Smooth muscle cell of the brain vasculature (primary cell): ENCODE measurements around the gene NDUFB4.

ENCODE experiments used
- DNase-seq: peaks from one replicate; pipeline ENCODE4 v3.0.0-alpha.2; 2012; ENCODE audit warnings: low read depth, low spot score

The NDUFB4 gene

GRCh38 chr3:120596116-120596852 is at the start of gene NDUFB4:
TSS of gene NDUFB4 (plus strand) at chr3:120596336. CDS start at chr3:120596360, 24 bp downstream.
- DNase-seq, result peak; percentile 96

DNA sequence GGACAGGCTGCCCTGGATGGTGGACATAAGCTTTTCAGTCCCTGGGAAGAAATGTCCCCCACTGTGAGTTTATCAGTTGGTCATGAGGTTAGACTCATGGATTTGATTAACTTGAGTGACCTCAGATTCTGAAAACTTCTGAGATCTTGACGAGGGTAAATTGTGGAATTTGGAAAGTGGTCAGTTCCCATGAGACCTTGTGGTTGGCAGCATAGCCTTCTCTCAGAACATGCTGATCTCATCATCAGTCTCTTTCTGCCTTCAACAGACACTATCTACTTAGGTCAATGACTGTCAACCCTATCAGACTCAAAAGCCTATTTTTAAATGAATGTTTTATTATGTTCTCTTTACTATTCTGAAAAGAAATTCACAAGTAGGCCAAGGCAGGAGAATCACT is 45.6 kb upstream of the NDUFB4 start:
- DNase-seq, result no peak

DNA sequence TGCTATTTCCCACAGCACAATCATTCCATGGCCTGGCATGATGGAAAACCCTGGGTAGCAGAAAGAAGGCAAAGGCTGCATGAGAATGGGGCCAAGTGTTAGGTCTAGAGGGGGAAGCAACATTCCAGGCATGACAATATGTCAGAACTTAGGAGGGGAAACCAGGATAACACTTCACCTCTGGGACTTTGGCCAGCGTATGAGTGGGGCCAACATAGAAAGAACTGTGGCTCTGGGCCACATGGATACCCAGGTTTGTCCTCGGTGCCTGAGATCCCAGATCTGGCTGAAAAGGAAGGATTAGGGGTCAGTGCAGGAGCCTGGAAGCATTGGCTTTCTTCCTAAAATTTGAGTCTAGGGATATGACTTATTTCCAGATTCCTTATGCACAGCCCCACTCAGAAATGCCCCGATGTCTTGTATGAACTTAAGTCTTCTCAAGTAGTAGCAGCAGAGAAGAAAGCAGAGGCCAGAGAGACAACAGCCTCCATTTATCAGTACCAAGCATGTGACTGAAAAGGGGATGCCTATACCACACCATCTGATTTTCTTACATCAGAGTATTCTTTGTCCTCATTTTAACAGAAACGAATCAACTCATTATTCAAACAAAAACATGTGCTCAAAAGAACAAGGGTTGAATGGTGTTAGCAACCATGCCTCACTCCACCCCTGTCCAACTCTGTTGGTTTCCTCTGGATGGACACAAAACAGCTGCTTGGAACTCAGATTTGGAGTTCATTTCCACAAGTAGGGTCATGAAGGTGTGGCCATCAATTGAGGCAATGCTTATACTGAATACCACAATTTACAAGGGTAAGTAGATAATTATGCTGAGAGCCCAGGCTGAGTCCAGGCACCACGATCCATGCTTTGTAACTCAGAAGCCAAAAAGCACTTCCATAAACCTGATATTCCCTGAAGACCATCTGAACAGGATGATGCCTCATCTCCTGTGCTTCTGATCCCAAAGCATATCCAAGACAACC is 43.7 kb upstream of the NDUFB4 start:
- DNase-seq, result no peak

DNA sequence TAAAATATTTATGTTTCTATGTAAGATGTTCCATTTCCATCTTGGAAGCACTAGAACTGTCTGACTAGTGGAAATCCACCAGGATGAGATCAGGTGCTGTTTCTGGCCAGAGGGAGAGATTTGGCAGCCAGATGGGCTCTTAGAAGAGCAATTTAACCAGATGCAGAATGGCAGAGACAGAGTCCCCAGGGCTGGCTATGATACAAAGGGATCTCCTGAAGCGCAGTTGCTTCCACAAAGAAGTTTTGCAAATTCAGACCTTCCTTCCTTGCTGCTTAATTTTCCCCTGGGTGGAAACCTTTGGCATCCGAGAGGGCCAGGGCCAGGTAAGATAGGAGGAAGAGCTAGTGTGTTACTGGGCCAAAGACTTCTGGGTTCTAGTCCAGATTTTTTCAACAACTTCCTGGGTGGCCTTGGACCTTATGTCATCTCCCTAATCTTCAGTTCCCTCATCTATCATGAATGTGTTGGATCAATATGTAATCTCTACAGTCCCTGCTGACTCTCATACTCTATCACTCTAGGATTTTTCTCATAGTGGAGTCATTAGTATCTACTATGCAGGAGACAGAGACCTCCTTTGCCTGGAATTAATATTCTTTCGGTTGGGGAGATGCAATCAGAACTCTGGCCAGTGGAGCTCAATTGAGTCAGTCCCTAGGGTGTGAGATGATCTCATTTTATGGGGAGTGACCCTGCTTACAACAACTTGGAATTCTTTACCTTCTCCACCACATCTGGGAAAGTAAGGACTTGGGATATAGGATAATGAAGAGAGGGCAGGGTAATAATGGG is 41.1 kb upstream of the NDUFB4 start:
- DNase-seq, result no peak

DNA sequence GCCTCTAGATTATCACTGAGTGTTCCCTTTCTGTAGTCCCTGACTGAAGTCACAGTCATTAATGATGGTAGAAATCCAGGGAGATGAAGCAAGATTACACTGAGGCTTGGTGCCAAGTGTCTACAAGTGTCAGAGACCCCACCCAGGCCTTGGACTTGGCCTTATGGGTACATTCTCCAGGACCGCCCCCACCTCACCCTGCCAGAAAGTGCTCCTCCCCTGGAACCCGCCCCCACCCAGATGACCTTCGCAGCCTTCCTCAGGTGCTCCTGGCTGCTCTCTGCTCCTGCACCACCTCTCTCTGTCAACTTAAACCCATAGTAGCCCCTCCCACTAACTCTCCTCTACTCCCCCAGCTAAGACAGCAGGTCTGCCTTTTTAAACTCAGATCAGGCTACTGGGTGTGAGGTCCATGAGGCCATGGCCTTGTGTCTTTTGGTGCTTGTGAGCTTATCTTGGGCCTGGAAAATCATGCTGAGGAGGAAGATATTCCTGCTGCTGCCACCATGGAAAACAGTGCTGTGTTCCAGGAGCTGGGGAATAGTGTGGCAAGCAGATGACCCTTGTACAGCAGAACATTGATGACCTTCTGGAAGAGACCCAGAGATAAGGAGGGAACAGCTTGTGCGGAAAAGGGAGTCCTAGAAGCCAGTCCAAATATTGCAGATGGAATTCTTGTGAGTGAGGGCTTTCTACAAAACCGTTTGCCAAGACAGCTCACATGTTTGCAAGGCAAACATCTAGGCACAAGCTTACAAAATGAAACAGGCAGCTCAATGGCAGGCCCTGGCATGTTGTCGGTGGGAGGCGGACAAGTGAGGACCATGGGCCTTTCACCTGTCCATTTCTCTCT is 40.3 kb upstream of the NDUFB4 start:
- no peak for DNase-seq

DNA sequence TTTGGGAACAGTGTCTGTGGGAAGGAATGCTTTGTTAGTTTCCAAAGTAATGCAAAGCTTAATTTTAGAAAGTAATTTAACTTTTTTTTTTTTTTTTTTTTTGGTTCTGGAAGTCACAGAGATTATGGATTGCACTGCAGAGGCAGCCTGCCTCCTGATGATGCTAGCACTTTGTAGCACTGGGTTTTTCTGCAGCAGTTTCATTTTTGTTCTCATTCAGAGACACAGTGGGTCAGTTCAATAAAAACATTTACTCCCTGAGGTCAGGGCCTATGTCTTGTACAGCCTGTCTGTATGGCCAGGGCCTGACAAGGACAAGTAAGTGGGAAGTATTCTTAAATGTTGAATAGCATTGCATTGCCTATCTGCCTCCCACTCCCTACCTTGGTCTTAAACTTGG is 39.0 kb upstream of the NDUFB4 start:
- no peak for DNase-seq

GRCh38 chr3:120558771-120559241 is 37.3 kb upstream of the NDUFB4 start:
- peak; percentile 67 for DNase-seq

DNA sequence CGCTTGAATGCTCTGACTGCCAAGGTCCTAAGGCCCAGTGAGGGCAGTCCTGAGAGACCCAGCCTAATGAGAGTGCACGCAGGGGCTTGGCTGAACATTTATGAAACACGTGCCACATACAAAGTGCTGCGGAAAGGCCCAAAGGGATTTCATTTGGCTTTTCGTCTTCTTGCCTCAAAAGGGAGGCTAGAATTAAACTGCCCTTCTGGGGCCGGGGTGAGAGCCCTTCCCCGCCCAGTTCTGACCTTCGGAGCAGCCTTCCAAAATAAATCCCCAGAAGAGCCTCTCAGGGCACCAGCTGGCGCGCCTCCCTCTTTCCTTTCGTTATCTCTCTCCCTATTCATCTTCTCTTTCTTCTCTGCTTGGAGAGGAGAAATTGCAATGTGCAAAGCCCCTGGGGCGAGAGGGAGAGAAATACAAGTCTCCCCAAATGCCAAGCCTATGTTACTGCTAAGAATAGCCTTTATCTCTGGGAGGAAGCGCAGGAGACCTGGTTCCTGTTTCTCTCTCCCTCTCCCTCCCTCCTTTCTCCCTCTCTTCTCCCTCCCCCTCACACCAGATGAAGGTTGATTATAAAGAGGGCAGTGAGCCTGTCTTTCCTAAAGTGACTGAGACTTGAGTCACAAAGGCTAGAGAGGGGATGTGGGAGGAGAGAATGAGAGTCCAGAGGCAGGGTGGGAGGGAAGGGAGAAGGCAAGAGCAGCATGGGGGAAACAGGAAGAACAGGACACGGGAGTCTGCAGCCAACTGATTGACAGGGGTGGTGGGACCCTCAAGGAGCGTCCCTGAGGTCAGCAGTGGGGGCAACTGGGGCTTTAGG is 36.7 kb upstream of the NDUFB4 start:
- no peak for DNase-seq

GRCh38 chr3:120560304-120561250 is 35.6 kb upstream of the NDUFB4 start:
- DNase-seq, result no peak

- no peak for DNase-seq
Measured at GRCh38 chr3:120561251-120562045, 34.7 kb upstream of the NDUFB4 start.

- DNase-seq, result no peak
Measured at GRCh38 chr3:120563356-120564022, 32.6 kb upstream of the NDUFB4 start.

GRCh38 chr3:120566243-120566975 is 29.7 kb upstream of the NDUFB4 start:
- no peak for DNase-seq

- DNase-seq, result no peak
Measured at GRCh38 chr3:120567370-120568201, 28.6 kb upstream of the NDUFB4 start.

DNA sequence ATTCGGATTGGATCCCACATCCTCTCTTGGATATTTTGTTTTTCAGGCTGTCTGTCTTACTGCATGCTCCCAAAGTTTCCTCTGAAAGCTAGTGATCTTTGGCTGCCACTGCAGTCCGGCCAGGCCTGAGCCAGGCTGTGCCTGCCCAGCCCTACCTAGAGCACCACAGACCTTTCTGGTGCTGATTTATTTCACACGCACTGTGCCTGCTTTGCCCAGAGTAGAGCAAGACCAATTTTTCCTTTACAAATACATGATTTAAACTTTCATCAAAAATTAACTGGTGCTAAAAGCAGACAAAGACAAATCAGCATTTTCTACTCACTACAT is 28.0 kb upstream of the NDUFB4 start:
- no peak for DNase-seq

- no peak for DNase-seq
Measured at GRCh38 chr3:120568598-120568997, 27.5 kb upstream of the NDUFB4 start.
